Activated CD8-positive, alpha-beta T cell treated with anti-CD3 and anti-CD28 coated beads, Interleukin-2, amount 10 ng/mL, durations not matched to agents 7 days and 5 days (primary cell): ENCODE data around the gene TNFRSF13B. TPM values are rescaled to one million over a fixed set of nuclear protein-coding genes. Genes with fewer than 3 reads are reported as not detected.
"Not testable (repeated sequence)": the region's sequence is repeated elsewhere in the genome, so short reads cannot be mapped to it uniquely, and the experiment has no call there.

Experiments
- ATAC-seq: fragments of 150-1000 bp; cut with Tn5 transposase; one replicate; pipeline ENCODE4 v1.10.0; 2021; ENCODE audit warnings: moderate library complexity
- CTCF ChIA-PET: fragments of 350-600 bp; sonication (Branson Sonifier 250); formaldehyde crosslinking; loops from one replicate; lab custom pipeline; 2021; ENCODE audit warnings: antibody characterized with exemption; lab: Charles Lee
- POLR2A ChIA-PET: fragments of 350-600 bp; sonication (Branson Sonifier 250); formaldehyde crosslinking; loops from one replicate; lab custom pipeline; 2021; ENCODE audit warnings: antibody characterized with exemption; lab: Charles Lee
- DNase-seq: peaks from one replicate; pipeline ENCODE4 v3.0.0-alpha.2; 2020
- H3K27ac Mint-ChIP-seq: one replicate; pipeline ENCODE4 v1.8.0; 2021; ENCODE audit warnings: mild to moderate bottlenecking, mixed read lengths
- H3K27me3 Mint-ChIP-seq: one replicate; pipeline ENCODE4 v1.8.0; 2021; ENCODE audit warnings: low read depth, mixed read lengths
- H3K36me3 Mint-ChIP-seq: one replicate; pipeline ENCODE4 v1.8.0; 2021; ENCODE audit warnings: low read depth, mixed read lengths
- H3K4me1 Mint-ChIP-seq: one replicate; pipeline ENCODE4 v1.8.0; 2021; ENCODE audit warnings: low read depth, mixed read lengths
- H3K4me3 Mint-ChIP-seq: one replicate; pipeline ENCODE4 v1.8.0; 2021; ENCODE audit warnings: mild to moderate bottlenecking, mixed read lengths
- H3K9me3 Mint-ChIP-seq: one replicate; pipeline ENCODE4 v1.8.0; 2022; ENCODE audit warnings: mixed read lengths; ENCODE audit not compliant: insufficient read depth
- total RNA-seq, 2 experiments: library from RNA; stranded (reverse); gene quantifications; one replicate each; pipeline ENCODE4 v1.2.3, GENCODE V29; 2021

Gene TNFRSF13B
- total RNA-seq, 2 experiments from 2014 or later = not detected

DNA sequence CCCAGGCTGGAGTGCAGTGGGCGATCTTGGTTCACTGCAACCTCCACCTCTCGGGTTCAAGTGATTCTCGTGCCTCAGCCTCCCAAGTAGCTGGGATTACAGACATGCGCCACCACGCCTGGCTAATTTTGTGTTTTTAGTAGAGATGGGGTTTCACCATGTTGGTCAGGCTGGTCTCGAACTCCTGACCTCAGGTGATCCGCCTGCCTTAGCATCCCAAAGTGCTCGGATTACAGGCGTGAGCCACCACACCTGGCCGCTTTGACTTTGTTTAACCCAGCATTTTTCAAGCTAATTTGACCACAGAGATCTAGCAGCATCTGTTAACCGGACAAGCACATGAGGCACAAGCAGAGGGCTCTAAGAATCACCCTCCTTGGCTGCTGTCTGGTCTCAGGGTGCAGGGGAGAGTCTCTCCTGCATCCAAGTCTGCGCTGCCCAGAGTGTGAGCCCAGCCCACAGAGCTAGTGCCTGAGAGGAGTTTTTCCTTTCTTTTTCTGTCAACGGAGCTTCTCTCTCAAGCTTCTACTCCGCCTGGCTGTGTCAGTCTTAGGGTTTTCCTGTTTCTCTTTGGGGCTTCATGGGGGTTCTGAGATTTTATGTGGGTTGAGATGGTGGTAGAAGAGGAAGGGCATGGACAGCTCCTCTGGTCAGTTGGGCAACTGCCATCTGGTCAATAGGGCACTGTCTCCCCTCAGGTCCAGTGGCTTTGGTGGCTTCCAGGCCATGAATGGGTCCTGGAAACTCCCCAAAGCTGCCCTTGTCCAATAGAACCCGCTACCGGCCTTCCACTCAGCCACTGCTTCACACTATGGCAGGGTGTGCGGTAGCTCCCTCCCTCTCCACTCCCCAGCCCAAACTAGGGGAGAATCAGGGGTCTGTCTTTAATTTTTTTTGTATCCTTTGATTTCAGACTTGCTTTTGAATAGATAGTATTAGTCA is 59.6 kb downstream of the TNFRSF13B start:
- Mint-ChIP-seq H3K36me3 (no peaks in the 10 kb centered on the region), H3K4me1 (peaks cover 7% of the 10 kb centered on the region), H3K27ac (no peak overlapping the region), H3K9me3 (no peaks in the 10 kb centered on the region), H3K4me3 (no peak overlapping the region), H3K27me3 (peaks cover 6% of the 10 kb centered on the region)
- ATAC-seq (no peak), DNase-seq (no peak)
- CTCF ChIA-PET = no interaction called here
- POLR2A ChIA-PET = no interaction called here

DNA sequence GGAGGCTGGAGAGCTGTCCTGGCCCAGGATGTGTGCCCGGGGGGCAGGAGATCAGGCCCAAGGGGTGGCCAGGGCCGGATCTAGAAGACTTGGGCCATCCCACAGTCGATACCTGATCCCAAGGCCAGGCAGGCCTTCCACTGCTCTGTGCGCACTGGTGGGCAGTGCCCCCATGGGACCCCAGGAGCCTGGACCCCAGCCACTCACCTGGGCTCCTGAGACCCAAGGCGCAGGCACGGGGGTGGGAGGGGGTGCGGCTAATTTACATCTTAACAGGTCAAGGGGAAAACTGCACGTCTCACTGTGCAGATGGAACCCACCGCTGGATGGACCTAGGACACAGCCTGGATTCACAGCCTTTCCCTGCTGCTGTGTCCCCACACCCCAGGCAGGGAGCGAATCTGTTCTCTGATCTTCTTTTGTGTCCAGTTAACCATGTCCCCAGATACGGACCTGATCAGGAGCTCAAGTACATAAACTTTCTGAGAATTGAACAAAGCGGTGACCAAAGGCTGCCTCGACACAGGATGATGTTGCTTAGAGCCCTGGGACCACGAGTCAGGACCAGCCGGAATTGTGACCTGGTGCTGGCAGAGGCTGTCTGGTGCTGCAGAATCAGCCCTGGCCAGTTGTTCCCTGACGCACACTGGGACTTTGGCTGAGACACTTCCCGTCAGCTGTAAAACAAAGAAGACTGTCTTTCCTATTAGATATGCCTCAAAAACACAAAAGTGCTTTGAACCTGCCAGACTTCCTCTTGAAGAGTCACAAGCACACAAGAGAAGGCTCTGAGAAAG is 60.6 kb downstream of the TNFRSF13B start:
- Mint-ChIP-seq H3K27me3 (peaks cover 8% of the 10 kb centered on the region), H3K9me3 (no peaks in the 10 kb centered on the region), H3K4me1 (peaks cover 9% of the 10 kb centered on the region), H3K4me3 (no peak overlapping the region), H3K27ac (no peak overlapping the region), H3K36me3 (no peaks in the 10 kb centered on the region)
- ChIA-PET CTCF (interaction anchor here (0.6 kb wide), 1 partner anchor 531 kb away, joined by 3 read pairs; the partner anchor contains the start of gene UBB), POLR2A (no interaction called here)
- DNase-seq = no peak
- ATAC-seq = no peak

DNA sequence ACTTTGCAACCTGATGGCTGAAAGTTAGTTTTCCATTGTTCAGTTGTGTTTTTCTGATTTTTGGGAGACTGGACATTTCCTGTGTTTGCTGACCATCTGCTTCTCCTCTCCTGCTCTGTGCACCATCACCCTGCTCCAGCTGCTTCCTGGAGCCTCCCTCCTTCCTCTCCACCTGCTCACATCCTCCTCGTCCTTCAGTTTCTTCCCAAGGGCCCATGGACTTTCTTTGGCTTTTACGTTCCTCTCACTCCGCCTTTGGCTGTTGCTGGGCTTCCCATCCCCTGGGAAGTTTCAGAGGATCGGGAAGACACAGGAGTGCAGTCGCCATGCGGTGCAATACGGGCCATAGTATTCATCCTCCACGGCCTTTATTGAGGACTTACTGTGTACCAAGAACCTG is 61.6 kb downstream of the TNFRSF13B start:
- Mint-ChIP-seq H3K4me1 (peaks cover 9% of the 10 kb centered on the region), H3K4me3 (no peak overlapping the region), H3K27ac (no peak overlapping the region), H3K36me3 (no peaks in the 10 kb centered on the region), H3K9me3 (no peaks in the 10 kb centered on the region), H3K27me3 (peaks cover 9% of the 10 kb centered on the region)
- CTCF ChIA-PET = no interaction called here
- POLR2A ChIA-PET = no interaction called here
- DNase-seq = no peak
- no peak for ATAC-seq

DNA sequence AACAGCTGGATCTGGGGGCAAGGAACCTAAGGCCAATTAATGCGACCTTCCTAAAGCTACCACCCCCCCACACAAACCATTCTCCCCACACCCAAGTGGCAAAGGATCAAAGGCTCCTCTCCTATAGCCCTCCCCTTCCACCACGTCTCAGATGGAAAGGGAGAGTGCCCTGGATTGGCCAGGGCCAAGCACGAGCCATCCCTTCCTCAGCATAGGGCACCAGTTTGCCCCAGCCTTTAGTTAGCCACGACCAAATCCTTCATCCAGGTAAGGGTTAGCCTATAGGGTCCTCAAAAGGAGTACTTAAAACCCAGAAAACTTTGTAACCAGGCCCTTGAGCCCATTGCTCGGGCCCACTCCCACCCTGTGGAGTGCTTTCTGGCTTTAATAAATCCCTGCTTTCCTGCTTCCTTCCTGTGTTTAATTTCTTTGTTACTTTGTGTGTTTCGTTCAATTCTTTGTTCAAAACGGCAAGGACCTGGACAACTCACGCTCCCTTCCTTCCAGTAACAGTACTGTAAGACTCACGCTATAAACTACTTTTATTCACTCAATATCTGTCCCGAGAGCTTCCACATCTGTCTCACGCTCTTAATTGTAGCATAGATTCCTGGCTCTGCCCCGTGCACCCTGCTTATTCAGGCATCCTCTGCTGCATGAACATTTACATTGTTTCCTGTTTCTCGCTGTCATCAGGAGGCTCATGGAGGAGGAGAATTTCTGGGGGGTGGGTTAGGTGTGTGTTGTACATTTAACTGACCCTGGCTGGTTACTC is 62.3 kb downstream of the TNFRSF13B start:
- no peak overlapping the region for H3K27ac Mint-ChIP-seq
- H3K9me3 Mint-ChIP-seq = no peaks in the 10 kb centered on the region
- POLR2A ChIA-PET = no interaction called here
- DNase-seq = no peak
- peaks cover 9% of the 10 kb centered on the region for H3K4me1 Mint-ChIP-seq
- no peaks in the 10 kb centered on the region for H3K36me3 Mint-ChIP-seq
- no peak overlapping the region for H3K4me3 Mint-ChIP-seq
- ATAC-seq = no peak
- CTCF ChIA-PET = no interaction called here
- H3K27me3 Mint-ChIP-seq = peaks cover 13% of the 10 kb centered on the region

DNA sequence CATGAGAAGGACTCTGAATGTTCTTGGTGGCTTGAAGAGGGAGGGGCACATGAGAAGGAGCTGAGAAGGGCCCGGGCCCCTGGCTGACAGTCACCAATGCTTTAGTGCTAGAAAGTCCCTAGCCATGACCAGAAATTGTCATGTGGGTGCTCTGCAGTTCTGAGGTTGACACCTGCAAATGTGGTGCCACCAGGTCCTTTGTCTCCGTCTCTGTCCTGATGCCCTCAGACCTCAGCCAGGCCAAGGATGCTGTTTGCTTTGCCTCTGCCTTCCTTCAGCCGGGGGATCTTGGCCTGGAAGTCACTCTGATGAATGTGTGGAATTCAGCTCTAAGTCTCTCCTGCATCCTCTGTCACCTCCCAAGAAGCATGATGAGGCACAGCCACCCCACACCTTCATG is 63.6 kb downstream of the TNFRSF13B start:
- peaks cover 9% of the 10 kb centered on the region for H3K4me1 Mint-ChIP-seq

GRCh38 chr17:16906680-16907079 is 65.2 kb downstream of the TNFRSF13B start:
- DNase-seq (no peak), ATAC-seq (no peak)
- CTCF ChIA-PET = interaction anchor here (1.0 kb wide), 1 partner anchor 10 kb away, joined by 3 read pairs; no protein-coding TSS in a partner anchor
- Mint-ChIP-seq H3K27me3 (peaks cover 23% of the 10 kb centered on the region), H3K9me3 (no peaks in the 10 kb centered on the region), H3K4me1 (peaks cover 5% of the 10 kb centered on the region), H3K4me3 (no peak overlapping the region), H3K27ac (no peak overlapping the region), H3K36me3 (no peaks in the 10 kb centered on the region)
- POLR2A ChIA-PET = no interaction called here

More for the DNA sequence above, 63.6 kb downstream of the TNFRSF13B start:
- ChIA-PET POLR2A (interaction anchor here (0.5 kb wide), 1 partner anchor 383 kb away, joined by 3 read pairs; no protein-coding TSS in a partner anchor), CTCF (no interaction called here)
- H3K27ac Mint-ChIP-seq = no peak overlapping the region
- H3K9me3 Mint-ChIP-seq = no peaks in the 10 kb centered on the region
- peaks cover 17% of the 10 kb centered on the region for H3K27me3 Mint-ChIP-seq
- DNase-seq (no peak), ATAC-seq (no peak)
- no peaks in the 10 kb centered on the region for H3K36me3 Mint-ChIP-seq
- no peak overlapping the region for H3K4me3 Mint-ChIP-seq

DNA sequence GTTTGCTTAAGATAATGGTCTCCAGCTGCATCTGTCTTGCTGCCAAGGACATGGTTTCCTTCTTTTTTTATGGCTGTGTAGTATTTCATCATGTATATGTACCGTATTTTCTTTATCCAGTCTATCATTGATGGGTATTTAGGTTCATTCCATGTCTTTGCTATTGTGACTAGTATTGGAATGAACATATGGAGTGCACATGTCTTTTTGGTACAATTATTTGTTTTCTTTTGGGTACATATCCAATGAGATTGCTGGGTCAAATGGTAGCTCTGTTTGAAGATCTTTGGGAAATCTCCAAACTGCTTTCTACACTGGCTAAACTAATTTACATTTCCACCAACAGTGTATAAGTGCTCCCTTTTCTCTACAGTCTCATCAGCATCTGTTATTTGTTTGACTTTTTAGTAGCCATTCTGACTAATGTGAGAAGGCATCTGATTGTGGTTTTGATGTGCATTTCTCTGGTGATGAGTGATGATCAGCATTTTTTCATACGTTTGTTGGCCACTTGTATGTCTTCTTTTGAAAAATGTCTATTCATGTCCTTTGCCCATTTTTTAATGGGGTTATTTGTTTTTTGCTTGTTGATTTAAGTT is 66.2 kb downstream of the TNFRSF13B start:
- H3K36me3 Mint-ChIP-seq = no peaks in the 10 kb centered on the region
- DNase-seq (no peak), ATAC-seq (no peak)
- no peaks in the 10 kb centered on the region for H3K9me3 Mint-ChIP-seq
- no peak overlapping the region for H3K27ac Mint-ChIP-seq
- ChIA-PET POLR2A (no interaction called here), CTCF (no interaction called here)
- H3K27me3 Mint-ChIP-seq = peaks cover 30% of the 10 kb centered on the region
- no peak overlapping the region for H3K4me3 Mint-ChIP-seq
- H3K4me1 Mint-ChIP-seq = peaks cover 2% of the 10 kb centered on the region

- POLR2A ChIA-PET, H3K27ac Mint-ChIP-seq, H3K4me1 Mint-ChIP-seq, ATAC-seq, H3K36me3 Mint-ChIP-seq, DNase-seq, CTCF ChIA-PET, H3K4me3 Mint-ChIP-seq, H3K9me3 Mint-ChIP-seq: not testable (repeated sequence)
- H3K27me3 Mint-ChIP-seq = peaks cover 34% of the 10 kb centered on the region
Observed at GRCh38 chr17:16903070-16903469, 68.8 kb downstream of the TNFRSF13B start.

DNA sequence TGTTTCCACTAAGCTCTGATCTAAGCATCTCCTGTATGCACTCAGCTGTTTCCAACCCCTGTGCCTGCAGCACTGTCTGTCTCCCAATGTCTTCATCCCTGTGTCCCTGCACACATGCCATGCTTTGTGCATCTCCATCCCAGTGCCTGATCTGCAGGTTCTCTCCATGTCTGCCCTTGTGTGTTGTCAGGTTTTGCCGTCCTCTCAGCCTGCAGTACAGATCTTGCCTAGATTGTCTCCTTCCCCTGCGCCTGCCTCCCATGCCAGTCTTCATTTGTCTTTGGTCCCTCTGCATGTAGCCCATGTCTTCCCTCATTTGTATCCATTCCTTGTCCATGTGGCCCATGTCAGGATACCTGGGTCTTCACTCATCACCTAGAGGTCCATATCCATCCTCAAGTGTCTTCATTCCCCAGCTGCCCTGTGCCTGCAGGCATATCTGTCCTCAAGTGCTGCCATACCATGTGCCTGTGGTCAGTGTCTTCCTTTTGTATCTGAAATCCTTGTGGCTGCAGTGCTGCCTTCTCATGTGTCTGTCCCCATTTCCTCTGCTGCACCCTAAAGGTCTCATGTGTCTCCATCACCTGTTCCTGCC is 71.5 kb downstream of the TNFRSF13B start:
- ATAC-seq = no peak
- Mint-ChIP-seq H3K36me3 (no peaks in the 10 kb centered on the region), H3K9me3 (no peaks in the 10 kb centered on the region), H3K27ac (no peak overlapping the region), H3K4me1 (no peaks in the 10 kb centered on the region), H3K4me3 (no peak overlapping the region), H3K27me3 (peaks cover 28% of the 10 kb centered on the region)
- DNase-seq = no peak
- POLR2A ChIA-PET = no interaction called here
- CTCF ChIA-PET = no interaction called here

DNA sequence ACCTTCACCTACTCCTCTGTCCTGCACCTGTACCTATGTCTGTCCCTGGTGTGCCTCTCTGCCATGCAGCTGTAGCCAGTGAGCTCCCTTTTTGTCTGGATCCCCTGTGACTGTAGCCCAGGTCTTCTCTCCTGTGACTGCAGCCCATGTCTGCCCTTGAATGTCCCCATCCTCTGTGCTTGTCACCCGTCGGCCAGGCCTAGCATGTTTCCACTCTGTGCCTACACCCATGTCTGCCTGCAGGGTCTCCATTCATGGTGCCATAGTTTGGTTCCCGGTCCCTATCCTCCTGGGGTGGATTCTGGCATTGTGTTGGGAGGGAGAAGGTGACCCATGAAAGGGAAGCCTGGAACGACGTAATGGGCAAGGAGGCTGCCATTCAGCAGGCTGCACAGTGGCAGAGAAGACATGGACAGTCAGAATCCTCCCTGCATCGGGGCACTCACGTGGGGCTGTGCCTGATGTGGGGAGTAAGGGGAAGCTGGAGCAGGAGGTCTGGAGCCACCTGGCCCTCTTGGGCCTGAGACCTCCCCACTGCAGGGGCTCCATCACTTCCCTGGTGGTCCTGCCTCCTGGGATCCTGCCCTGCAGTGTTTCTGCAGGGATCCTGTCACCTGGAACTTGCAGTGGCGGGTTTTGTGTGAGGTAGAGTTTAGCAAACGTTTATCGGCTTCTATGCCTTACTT is 74.6 kb downstream of the TNFRSF13B start:
- H3K27ac Mint-ChIP-seq, CTCF ChIA-PET, ATAC-seq, DNase-seq, H3K4me1 Mint-ChIP-seq, POLR2A ChIA-PET, H3K36me3 Mint-ChIP-seq, H3K9me3 Mint-ChIP-seq, H3K4me3 Mint-ChIP-seq: not testable (repeated sequence)
- H3K27me3 Mint-ChIP-seq = peaks cover 16% of the 10 kb centered on the region
